ENCODE data around the gene MS4A10. TPM values are rescaled to one million over a fixed set of nuclear protein-coding genes. Genes with fewer than 3 reads are reported as not detected.

Gene MS4A10
- total RNA-seq, 1 experiment from 2014 or later = not detected

GRCh38 chr11:60748821-60749220 is 36.3 kb upstream of the MS4A10 start (continued):
- TF ChIP-seq FOXP4 (CRISPR knock-in tag; IDR thresholded peaks at IDR 0.05) (no peak), CDX4 (CRISPR knock-in tag; IDR thresholded peaks at IDR 0.05; ENCODE audit: borderline replicate concordance) (no peak), ZNF219 (CRISPR knock-in tag; IDR thresholded peaks at IDR 0.05; ENCODE audit: borderline replicate concordance) (no peak), SP1 (CRISPR knock-in tag; conservative IDR thresholded peaks at IDR 0.05) (no peak), PRRX2 (CRISPR knock-in tag; IDR thresholded peaks at IDR 0.05) (no peak), E2F1 (CRISPR knock-in tag; IDR thresholded peaks at IDR 0.05) (no peak), ELF4 (CRISPR knock-in tag; IDR thresholded peaks at IDR 0.05; ENCODE audit: low read depth) (no peak), HMGA2 (CRISPR knock-in tag; IDR thresholded peaks at IDR 0.05) (no peak), ZNF232 (CRISPR knock-in tag; IDR thresholded peaks at IDR 0.05) (no peak), EMX1 (CRISPR knock-in tag; IDR thresholded peaks at IDR 0.05) (no peak), ZNF281 (CRISPR knock-in tag; IDR thresholded peaks at IDR 0.05) (no peak), JUN (CRISPR knock-in tag; IDR thresholded peaks at IDR 0.05) (no peak), PREB (CRISPR knock-in tag; IDR thresholded peaks at IDR 0.05; ENCODE audit: borderline replicate concordance) (no peak)

- H3K9me3 Mint-ChIP-seq = peaks cover 8% of the 10 kb centered on the region
- ChIA-PET CTCF (interaction anchor here (1.4 to 3.3 kb wide), 2 partner anchors 12 to 25 kb away, joined by 6 to 20 read pairs; no protein-coding TSS in a partner anchor), POLR2A (no interaction called here)
- no peaks in the 10 kb centered on the region; the same call in 1 of the 2 replicates for H3K4me1 Mint-ChIP-seq
- peaks cover 3% of the 10 kb centered on the region; the same call in 1 of the 2 replicates for H3K27me3 Mint-ChIP-seq (ENCODE audit: low read depth)
- H3K4me3 Mint-ChIP-seq = no peak overlapping the region
- H3K27ac Mint-ChIP-seq = no peak overlapping the region
- no peak for ATAC-seq
- TF ChIP-seq SMAD4 (CRISPR knock-in tag; IDR thresholded peaks at IDR 0.05) (no peak), ZNF232 (CRISPR knock-in tag; IDR thresholded peaks at IDR 0.05) (no peak), ZNF281 (CRISPR knock-in tag; IDR thresholded peaks at IDR 0.05) (no peak), PREB (CRISPR knock-in tag; IDR thresholded peaks at IDR 0.05; ENCODE audit: borderline replicate concordance) (no peak), RELA (CRISPR knock-in tag; IDR thresholded peaks at IDR 0.05; ENCODE audit: borderline replicate concordance) (no peak), MXD4 (CRISPR knock-in tag; IDR thresholded peaks at IDR 0.05; ENCODE audit: borderline replicate concordance) (no peak), FOXJ3 (CRISPR knock-in tag; IDR thresholded peaks at IDR 0.05; ENCODE audit: borderline replicate concordance) (no peak), NFE2L1 (CRISPR knock-in tag; IDR thresholded peaks at IDR 0.05) (no peak)
- H3K36me3 Mint-ChIP-seq = no peaks in the 10 kb centered on the region
- no peak for DNase-seq (ENCODE audit: low spot score)
Observed at GRCh38 chr11:60750911-60751310, 34.2 kb upstream of the MS4A10 start.

All from WTC11 (cell line).